NCI-H510A treated with DMSO at 0.1 percent for 48 hours (cell line): ENCODE data around the gene TMUB1.

Source experiments
- DNase-seq: peaks from one replicate; lab custom pipeline; 2025; lab: John Stamatoyannopoulos, UW

The TMUB1 gene

DNA sequence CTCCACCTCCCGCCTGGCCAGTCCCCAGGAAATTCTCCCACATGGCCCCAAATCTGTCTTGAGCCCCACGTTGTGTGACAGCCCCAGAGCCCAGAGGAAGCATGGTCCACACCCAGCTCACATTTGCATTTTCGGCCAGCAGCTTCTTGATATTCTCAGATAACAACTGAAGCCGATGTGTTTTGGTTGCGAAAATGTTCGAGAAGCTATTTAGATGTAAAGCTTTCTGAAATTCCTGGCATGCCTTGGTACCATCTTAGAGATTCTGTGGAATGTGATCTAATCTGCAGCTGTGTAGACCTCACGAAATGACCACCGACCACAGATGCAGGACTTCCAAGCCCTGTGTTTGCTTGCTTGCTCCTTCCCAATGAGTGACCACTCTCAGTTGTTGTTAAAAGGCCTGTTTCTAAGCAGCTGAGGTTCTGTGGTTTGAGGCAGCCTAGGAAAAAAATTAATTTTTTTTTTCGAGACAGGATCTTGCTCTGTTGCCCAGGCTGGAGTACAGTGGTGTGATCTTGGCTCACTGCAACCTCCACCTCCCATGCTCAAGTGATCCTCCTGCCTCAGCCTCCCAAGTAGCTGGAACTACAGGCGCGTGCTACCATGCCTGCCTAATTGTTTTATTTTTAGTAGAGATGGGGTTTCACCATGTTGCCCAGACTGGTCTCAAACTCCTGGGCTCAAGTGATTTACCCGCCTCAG is 15.1 kb downstream of the TMUB1 start:
- DNase-seq = no peak

- no peak for DNase-seq
Observed at GRCh38 chr7:151066273-151066974, 16.9 kb downstream of the TMUB1 start.

GRCh38 chr7:151065516-151065915 is 17.8 kb downstream of the TMUB1 start:
- DNase-seq = no peak

DNA sequence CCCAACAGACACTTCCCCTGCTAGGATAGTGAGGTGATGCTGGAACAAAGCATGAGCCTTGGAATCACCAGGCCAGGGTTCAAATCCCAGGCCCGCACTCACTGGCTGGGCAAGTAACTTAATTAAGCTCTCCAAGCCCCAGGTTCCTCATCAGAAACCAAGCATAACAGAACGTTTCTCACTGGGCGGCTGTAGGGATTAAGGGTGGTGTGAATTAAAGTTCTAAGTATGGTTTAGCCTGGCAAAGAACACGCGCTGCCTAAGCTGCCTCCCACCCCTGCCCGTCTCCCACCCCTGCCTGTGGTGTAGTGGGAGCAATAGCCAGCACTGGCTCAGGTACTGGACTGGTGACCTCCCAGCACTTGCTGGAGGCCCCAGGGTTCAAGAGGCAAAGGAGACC is 18.3 kb downstream of the TMUB1 start:
- DNase-seq = no peak

- DNase-seq = no peak
Observed at GRCh38 chr7:151064454-151064853, 18.8 kb downstream of the TMUB1 start.

- no peak for DNase-seq
Observed at GRCh38 chr7:151063212-151063561, 20.1 kb downstream of the TMUB1 start.

DNA sequence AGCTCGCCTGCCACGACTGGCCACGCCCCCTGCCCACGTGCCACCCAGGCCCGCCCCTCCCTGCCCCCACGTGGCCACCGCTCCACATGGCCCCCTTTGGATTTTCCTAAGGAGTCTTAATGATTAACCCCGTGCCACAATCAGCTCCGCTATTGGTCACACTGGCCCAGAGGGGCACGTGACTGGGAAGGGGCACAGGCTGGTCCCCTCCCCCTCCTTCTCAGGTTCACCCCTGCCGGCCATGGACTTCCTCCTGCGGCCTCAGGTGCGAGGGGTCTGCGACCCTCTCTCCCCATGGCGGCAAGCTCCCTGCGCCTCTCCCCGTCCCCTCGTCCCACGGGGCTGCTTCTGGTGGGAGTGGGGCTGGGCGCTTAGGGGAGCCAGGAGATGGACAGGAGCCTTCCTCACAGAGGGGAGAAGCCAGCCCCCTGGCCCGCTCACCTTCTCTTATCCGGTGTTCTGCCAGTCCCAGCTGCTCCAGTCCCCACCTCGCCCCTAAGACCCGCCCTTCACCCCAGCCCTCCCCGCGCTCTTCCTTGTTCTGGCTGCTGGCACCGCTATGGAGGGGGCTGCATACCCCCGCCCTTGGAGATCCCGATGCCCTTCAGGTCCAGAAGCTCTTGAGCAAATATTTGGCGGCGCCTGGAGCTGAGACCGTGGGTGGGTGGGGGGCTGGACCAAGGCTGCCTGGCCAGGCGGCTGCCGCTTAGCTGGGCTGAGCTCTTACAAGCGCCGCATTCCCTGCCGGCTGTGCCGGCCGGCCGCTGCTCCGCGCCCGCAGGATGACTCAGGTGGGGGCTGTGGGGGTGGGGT is 20.7 kb downstream of the TMUB1 start:
- no peak for DNase-seq

DNA sequence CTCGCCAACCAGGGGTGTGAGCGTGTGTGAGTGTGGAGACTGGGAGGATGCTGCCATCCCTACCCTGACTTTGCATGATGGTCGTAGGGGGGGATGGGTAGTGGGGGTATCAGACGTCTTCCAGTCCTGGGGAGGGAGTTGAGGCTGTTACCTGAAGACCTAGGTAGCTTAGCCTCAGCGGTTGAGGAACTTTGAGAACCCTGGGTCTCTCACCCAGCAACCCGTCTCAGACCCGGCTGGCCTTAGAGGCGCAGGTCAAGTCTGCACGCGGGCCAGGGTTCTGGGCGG is 21.2 kb downstream of the TMUB1 start:
- DNase-seq = no peak

DNA sequence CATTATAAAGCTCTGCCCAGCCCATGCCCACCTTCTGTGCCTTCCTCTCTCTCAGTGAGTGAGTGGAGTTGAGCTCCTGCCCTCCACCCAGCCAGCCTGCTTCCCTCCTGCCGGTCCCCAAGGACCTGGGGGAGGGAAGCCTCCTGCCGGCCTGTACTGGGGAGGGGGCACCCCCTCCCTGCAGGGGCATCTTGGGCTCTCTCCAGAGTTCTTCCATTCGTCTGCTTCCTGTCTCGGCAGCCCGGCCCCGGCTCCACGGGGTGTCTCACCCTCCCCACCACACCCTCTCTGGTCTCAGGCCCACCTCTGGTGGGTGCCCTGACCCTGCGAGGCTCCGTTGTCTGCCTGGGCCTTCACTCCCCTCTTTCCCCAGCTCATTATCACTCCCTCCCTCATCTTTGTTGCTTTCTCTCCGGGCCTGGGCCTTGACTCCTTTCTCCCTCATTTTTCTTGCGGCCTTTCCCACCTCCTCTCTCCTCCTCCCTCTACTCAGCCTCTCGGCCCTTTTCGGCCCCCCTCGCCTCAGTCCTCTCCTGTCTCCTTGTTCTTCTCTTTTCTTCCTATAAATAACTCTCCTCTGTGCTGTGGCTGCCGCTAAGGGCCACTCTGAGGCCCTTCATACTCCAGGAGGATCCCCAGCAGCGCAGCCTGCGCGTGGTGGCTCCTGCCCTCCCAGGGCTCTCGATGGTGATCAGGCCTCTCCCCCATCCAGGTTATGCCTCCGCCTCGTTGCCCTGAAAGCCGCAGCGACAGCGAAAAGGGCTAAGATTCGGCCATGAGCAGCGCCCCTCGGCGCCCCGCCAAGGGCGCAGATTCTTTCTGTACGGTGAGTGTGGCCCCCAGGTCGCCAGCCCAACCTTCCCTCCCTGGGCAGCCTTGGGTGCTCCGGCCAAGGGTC is 21.8 kb downstream of the TMUB1 start:
- no peak for DNase-seq

DNA sequence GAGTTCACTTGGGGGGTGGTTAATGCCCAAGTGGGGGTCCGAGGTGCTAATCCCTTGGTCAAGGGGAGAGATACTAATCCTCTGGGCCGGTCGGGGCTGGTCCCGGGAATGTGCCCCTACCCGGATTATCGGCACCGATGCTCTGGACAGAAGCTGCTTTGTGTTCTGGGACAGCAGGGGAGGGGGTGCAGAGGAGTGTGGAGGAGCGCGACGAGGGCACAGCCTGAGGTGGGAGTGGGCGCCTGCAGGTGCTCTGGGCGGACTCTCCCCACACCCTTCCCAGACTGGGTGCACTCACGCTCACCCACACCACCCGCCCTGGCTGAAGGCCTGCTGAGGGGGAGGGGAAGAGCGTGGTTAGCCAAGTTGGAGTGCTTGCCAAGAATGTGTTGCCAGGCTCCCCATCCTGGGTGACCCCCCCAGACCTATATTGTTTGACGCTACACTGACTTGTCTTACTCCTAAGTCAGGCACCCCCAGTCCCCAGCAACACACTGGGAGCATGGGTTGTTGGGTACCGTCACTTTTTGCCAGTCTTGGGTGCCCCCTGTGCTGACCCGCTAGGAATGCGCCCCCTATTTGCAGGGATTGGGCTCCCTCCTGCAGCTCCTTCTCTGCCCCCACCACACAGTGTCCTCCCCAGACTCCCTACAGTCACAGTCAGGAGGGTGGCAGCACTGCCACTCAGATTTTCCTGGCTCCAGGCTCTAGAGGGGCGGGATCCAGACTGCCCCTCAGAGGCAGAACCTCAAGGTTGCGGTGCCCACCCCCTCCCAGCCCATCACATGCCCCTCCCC is 22.7 kb downstream of the TMUB1 start:
- DNase-seq = no peak

- DNase-seq = no peak
Observed at GRCh38 chr7:151060113-151060415, 23.2 kb downstream of the TMUB1 start.

- DNase-seq = peak; percentile 25
Observed at GRCh38 chr7:151059367-151060112, 23.8 kb downstream of the TMUB1 start, which contains the start of gene SLC4A2. SLC4A2 (plus strand) TSS chr7:151059589; CDS start chr7:151061988, 2,399 bp downstream.

DNA sequence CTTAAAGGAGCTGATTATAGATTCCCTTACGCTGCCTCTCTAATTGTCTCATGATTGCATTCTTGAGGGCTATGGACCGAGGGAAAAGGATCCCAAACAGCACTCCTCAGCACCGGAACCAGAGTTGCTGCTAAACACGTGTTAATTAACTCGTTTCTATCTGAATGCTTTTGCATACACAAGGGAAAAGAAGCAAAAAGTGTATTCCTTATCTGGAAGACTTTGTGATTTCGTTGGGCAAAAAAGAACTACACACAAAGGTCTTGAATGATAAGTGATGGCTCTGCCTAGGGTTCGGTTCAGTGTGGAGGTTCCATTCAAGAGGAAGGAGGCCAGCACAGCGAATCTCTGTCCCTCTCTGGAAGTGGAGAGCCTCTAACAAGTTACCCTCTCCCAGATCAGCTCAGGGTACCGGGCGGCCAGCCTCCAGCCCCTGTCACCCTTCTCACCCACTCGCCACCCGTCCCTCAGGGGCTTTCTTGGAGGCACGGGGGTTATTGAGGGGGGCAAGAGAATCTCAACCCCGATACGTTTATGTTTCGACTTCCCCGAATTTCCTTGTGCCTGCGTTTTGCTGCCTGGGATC is 24.4 kb downstream of the TMUB1 start:
- DNase-seq = no peak

- DNase-seq = peak; percentile 91
Observed at GRCh38 chr7:151057989-151058780, 25.1 kb downstream of the TMUB1 start.

DNA sequence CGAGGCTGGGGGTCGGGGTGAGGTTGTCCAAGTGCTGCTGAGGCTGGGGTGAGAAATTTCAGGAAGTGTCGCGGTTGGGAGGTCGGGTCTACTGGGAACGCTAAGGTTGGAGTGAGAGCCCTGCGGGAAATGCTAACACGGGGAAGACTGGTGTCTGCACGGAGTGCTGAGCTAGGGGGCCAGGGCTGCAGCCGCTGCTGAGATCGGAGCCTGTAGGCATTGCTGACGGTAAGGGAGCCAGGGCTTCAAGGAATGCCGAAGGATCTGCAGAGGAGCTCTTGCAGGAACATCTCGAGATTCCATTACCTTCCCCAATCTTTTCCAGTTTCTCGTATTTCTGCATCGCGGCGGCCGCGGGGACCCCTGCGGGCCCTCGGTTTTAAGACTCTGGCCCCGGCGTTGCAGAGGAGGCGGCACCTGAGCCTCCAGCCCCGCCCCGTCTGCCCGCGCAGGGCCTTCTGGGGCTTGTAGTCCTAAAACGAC is 25.7 kb downstream of the TMUB1 start, which contains the start of gene CDK5:
CDK5 (minus strand) TSS at position 392 of the 483 bp plus-strand sequence; CDS start at position 343, 49 bp downstream.
- DNase-seq = no peak

DNA sequence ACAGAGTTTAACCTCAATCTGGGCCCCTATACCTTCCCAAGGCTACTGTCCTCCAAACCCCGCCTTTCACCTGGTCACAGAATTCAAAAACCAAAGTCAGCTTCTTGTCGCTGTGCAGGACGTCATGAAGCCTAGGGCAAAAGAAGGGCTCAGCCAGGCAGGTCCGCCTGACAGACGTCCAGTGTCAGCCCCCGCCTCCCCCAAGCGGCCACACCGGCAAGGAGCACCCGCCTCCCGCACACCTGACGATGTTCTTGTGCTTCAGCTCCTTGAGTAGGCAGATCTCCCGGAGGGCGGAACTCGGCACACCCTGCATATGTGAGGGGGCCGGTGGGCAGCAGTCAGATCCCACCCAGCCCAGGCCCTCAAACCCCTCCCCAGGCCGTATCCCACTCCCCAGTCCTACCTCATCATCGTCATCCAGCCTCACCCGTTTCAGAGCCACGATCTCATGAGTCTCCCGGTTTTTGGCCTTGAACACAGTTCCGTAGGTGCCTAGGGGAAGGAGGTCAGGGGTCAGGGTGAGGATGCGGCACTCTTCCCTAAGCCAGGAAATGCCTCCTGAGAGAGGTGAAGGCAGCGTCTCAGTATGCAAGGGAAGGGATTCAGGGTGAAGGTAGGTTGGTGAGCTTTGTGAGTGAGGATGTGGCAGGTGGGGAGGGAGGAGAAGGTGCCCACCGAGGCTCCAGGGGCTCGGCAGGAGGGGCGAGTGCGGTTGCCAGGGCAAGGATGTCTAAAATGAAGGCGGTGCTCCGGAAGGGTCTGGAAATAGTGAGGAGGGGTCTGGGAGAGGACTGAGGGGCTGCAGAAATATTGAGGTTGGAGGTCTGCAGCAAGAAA is 26.4 kb downstream of the TMUB1 start:
- no peak for DNase-seq

GRCh38 chr7:151056283-151056665 is 27.0 kb downstream of the TMUB1 start:
- DNase-seq = no peak

- DNase-seq = no peak
Observed at GRCh38 chr7:151053751-151054150, 29.5 kb downstream of the TMUB1 start.
